NK-92 (cell line): Measurements from ENCODE around the gene RAP2A.

Source experiments
- DNase-seq: peaks from one replicate; lab custom pipeline; 2025; ENCODE audit not compliant: unreplicated experiment; lab: John Stamatoyannopoulos, UW

RAP2A gene

GRCh38 chr13:97446448-97446847, 12.5 kb downstream of the RAP2A start:
- DNase-seq = no peak

DNA sequence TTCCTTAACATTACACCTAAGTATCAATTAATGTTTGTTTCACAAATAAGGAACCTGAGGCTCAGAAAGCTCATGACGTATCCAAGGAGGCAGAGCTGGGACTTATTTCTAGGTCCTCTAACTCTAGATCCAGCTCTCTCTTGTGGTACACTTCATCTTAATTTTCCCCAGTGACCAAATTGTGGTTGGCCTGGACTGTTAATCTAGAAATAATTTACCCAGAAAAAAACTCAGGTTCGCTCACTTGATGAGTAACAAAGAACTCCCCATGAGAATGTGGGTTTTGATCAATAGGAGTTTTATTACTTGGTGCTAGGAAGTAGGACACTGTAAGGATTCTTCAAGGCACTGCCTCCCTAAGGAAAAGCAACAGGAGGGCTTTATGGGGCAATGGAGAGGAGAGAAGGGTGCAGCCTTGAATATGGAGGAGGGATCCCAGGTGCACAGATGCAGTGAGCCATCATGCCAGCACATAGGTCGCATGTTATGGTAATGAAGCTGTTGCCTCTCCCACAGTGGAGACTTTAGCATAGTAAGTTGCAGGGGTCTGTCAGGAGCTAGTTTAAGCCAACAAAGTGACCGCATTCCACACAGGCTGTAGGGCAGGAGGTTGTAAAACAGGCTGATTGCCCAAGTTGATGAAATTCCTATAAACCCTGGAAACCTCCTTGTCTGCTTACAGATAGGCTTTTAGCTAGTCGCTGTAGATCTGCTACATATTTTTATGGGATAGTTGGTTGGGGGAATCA, 14.7 kb downstream of the RAP2A start:
- no peak for DNase-seq

- DNase-seq = no peak
These were observed 20.7 kb downstream of the RAP2A start for GRCh38 chr13:97454699-97455098.

DNA sequence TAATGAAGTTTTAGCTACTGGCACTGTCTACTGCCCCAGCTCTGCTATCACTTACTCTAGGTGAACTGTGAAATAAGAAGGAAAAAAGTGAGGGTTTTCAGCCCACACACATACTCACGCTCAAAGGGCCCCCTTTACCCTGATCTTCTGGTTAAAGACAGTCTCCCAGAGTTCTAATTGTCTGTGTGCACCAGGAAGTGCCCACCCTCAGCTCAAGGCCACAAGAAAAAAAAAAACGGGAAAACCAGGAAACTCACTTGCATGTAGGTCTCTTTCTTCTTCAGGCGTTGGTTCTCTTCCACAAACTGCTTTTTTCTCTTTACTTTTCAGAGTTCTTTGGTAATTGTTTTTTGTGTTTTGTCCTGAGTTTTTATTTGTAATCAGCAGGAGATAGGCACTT, 22.1 kb downstream of the RAP2A start:
- DNase-seq = no peak

DNA sequence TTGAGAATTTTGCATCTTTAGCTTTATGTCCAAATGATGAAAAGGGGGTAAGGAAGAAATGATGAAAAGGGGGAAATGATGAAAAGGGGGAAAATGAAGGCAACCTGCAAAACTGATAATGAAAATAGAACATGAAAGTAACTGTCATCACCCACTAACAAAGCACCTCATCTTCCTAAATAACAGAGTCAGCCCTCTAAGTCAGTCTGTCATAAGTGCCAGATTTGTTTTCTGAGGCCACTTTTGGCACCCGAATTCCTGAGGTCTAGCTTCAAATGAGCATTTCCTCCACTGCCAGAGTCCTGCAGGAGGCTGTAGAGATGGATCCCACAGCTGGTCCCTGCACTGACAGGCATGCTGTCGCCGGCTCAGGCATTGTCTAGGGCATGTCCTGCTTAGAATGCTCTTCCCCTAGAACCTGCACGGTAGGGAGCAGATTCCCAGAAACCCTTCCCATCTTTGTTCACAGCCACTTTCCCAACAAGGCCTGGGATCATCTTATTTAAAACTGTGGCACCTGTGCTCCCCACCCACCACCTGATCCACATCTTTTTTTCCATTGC, 25.3 kb downstream of the RAP2A start:
- no peak for DNase-seq

DNA sequence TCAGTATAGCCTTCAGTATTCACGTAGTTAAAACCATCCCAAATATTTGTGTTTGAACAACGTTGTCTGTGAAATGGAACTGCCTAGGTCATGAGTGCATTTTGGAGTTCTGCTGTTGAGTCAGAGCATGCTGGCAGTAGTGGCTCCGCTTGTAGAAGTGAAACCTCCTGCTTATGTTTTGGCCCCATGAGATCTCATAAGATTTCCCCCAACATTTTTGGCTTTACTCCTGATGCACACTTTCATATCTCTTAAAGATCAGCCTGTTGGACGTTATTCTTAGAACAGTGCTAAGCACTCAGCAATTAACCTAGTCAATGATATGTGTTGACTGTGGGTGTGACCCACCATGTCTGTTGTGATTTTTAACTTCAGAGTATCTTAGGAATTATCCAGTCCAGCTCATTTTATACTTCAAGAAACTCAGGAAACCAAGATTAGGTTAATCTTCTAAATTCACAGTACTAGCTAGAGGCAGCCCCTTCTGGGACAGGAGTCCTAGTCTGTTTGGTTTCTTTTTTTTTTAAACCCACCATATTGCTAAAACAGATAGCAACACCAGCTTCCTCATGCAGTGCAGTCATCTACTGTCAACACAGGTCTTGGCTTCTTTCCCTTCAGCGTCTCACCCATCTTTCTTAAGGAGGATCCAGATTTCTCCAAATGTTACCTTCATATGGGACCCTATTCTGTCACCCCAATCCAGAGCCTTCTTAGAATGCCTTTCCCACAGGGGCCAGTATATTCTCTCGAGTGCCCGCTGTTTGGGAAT, 26.2 kb downstream of the RAP2A start:
- DNase-seq = no peak

DNA sequence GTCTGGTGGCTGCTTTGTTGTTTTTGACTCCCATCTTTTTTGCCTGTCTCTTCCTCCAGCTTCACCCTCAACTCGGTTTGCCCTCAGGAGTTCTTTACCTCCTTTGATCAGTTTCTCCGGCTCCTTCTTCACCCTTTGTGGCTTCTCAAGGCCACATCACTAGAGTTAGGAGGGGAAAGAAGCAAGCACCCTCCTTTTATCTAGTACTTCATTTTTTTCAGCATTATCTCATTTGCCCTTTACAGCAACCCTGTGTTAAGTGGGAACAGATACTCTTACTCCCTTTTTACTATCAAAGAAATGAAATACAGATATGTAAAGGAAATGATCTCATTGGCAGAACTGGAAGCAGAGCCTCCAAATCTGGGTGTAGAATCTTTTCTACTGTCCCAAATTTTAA, 26.9 kb downstream of the RAP2A start:
- DNase-seq = no peak

DNA sequence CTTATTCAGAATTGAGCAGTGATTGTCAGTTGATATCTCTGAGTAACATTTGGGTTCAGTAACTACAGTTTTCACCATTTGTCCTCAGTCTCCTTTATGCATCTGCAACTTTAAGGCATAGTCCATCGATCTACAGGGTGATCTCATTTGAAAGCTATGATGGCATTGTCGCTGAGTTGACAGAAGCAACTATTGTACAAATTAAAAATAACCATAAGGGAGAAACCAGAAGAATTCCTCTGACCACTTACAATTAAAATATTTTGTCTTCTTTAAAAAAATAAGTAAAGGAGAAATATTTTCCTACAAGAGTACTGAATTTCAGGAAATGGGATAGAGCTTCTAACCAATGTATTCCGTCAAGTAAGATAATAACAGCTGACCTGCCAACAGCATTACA, 30.6 kb downstream of the RAP2A start:
- DNase-seq = no peak

DNA sequence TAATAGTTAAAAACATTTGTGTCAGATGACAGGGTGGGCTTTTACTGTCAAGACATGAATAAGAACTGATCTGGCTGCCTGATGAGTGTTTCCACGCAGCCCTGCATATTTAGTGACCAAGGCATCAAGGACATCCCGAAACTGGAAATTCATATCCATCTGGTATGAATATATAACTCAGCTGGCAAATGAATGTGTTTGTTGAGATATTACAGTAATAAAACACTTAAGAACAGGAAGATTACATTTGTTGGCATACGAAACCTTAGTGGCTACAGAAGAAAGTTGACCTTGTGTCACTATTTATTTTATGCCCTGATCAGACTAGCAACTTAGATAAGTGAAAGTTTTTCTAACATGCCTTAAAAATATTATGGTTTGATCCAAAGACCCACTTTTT, 32.8 kb downstream of the RAP2A start:
- no peak for DNase-seq

GRCh38 chr13:97468331-97468730, 34.4 kb downstream of the RAP2A start:
- no peak for DNase-seq

DNA sequence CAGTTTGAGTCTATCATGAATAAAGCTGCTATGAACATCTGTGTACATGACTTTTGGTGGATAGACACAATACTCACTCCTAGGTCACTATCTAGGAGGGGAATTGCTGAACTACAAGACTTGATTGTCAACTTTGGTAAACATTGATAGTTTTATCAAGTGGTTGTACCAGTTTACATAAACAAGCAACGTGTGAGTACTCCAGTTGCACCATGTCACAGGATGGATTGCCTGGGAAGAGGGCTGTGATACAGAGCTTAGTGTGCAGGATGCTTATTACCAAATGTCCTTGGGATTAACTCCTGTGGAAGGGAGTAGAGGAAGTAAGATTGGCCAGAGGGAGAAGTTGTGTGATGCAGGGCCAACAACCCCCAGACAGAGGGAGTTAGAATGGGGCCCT, 37.7 kb downstream of the RAP2A start:
- no peak for DNase-seq

GRCh38 chr13:97474349-97474980, 40.5 kb downstream of the RAP2A start:
- no peak for DNase-seq

DNA sequence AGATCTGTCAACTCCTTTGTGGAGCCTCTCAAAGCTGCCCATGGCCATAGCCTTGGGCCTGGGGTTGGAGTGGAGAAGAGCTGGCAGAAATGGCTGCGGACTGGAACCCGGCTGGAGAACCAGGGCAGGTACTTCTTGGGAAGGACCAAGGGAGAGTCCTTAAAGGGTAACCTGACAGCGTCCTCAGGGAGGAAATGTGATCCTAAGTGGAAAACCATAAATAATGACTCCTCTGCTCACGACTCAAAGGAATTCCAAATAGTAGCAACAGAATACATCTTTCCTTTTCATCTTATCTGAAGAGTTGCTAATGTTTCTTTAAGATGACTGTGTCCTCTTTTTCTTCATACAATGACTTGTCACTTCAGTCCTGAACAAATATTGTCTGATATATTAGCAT, 41.0 kb downstream of the RAP2A start:
- DNase-seq = no peak

GRCh38 chr13:97477844-97478243, 43.9 kb downstream of the RAP2A start:
- no peak for DNase-seq

DNA sequence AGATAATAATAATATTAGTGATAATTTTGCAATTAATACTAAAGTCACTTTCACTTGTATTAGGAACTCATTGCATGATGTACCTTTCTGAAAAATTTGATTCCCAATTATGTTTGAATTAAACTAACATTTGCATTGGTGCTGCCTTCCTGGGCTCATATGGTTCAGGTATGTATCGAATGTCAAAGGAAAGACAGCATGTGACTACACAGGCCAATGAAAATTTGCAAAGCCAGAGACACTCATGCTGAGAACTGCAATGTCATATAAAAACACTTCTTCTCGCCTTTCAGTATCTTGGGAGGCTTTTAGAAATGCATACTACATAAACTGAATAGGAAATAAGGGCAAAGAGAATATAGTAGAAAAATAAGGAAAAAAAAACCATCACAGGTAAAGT, 44.3 kb downstream of the RAP2A start:
- DNase-seq = no peak

DNA sequence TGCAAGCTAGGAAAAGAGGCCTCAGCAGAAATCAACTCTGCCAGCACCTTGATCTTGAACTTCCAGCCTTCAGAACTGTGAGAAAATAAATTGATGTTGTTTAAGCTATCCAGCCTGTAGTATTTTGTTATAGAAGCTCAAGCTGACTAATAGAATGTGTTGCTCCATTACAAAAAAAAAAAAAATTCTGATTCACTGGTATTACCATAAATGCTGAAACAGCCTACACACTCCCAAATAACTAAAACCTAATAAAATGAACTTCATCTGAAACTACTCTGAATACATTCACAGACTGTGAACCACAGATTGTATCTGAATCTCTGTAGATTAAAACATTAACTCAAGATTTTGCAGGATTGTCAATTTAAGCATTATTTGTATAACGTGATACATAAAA, 49.5 kb downstream of the RAP2A start:
- DNase-seq = no peak

GRCh38 chr13:97484301-97484700, 50.3 kb downstream of the RAP2A start:
- no peak for DNase-seq

DNA sequence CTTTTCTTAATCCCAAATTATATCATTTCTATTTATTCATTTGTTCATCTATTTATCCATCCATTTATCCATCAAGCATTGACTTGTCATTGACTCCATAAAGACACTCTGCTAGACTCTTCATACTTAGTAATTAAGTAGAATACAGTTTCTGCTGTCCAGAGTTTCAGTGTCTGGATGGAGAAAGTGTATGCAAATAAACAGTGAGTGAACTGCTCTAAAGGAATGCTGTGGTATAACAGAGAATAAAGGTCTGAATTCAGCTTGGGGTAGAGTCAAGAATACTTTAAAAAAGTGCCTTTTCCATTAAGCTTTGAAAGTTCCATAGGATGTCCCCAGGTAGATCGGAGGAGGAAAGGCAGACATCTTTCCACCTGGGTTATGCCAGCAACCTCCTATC, 51.4 kb downstream of the RAP2A start:
- DNase-seq = no peak

- no peak for DNase-seq
These were observed 56.8 kb downstream of the RAP2A start for GRCh38 chr13:97490702-97491307.

DNA sequence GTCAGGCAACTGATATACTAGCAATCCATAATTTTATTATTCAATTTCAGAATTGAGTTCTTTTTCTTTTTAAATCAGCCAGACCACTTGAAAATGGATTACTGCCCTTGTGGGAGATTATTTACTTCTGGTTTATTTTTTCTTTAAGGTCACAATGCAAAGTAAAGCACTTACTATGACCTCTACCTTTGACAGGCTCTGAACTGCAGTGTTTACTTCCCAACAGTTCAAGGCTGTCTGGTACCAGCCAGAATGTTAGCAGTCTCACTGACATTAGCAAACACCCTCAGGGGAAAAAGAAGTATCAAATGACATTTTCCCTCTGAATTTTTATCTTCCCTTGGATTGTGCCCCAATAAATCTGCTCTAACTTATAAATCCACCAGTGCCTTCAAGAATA, 57.5 kb downstream of the RAP2A start:
- no peak for DNase-seq

GRCh38 chr13:97492257-97492656, 58.3 kb downstream of the RAP2A start:
- no peak for DNase-seq
